ENCODE results near the gene CHMP2B.

The CHMP2B gene

DNA sequence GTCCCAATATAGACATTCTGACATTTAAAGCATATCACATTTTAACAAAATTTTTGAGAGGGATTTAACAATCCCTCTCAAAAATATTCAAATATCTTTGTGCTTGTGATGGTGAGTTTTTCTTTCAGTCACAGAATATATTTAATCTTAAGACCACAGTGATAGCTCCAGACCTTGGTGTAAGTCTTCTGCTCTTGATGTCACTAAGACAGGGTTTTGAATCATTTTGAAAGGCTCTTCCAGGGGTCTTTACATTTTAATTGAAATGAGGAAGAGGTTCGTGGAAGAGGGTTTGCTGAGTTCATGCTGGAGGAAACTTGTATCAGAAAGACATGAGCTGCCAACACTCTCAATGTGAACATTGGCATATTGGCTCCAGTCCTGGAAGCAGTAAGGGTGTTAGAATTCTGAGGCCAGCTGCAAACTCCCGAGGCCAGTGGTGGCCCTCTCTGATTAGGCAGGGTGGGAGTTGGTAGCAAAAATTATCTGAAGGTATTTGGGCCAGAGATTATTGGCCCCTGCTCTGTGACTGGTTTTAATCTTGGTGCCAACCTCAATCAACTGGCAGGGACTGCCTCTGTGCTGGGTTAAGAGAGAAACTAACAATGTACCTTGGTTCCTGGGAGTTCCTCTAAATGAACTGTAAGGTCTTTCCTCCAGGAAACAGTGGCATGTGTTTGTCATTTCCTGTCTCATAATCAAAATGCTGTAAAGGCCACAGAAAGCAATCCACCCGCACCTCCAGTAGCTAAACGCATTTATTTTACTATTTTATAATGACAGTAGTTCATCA is 44.0 kb downstream of the CHMP2B start:
- Histone ChIP-seq H3K4me1 (ENCODE audit: insufficient read depth, poor library complexity, severe bottlenecking) (no peaks in the 10 kb centered on the region), H3K36me3 (ENCODE audit: low read depth) (no peaks in the 10 kb centered on the region), H3K27ac (ENCODE audit: poor library complexity, severe bottlenecking) (no peak overlapping the region), H3K27me3 (ENCODE audit: insufficient read depth, poor library complexity, severe bottlenecking) (no peaks in the 10 kb centered on the region), H3K4me3 (ENCODE audit: severe bottlenecking) (no peak overlapping the region), H3K9me3 (ENCODE audit: severe bottlenecking) (no peaks in the 10 kb centered on the region)
- TF ChIP-seq, protein P1, sequence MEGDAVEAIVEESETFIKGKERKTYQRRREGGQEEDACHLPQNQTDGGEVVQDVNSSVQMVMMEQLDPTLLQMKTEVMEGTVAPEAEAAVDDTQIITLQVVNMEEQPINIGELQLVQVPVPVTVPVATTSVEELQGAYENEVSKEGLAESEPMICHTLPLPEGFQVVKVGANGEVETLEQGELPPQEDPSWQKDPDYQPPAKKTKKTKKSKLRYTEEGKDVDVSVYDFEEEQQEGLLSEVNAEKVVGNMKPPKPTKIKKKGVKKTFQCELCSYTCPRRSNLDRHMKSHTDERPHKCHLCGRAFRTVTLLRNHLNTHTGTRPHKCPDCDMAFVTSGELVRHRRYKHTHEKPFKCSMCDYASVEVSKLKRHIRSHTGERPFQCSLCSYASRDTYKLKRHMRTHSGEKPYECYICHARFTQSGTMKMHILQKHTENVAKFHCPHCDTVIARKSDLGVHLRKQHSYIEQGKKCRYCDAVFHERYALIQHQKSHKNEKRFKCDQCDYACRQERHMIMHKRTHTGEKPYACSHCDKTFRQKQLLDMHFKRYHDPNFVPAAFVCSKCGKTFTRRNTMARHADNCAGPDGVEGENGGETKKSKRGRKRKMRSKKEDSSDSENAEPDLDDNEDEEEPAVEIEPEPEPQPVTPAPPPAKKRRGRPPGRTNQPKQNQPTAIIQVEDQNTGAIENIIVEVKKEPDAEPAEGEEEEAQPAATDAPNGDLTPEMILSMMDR (IDR thresholded peaks at IDR 0.05; ENCODE audit: poor library complexity, severe bottlenecking), result no peak
- ATAC-seq (ENCODE audit: low read depth) (no peak), DNase-seq (ENCODE audit: low spot score) (no peak)

DNA sequence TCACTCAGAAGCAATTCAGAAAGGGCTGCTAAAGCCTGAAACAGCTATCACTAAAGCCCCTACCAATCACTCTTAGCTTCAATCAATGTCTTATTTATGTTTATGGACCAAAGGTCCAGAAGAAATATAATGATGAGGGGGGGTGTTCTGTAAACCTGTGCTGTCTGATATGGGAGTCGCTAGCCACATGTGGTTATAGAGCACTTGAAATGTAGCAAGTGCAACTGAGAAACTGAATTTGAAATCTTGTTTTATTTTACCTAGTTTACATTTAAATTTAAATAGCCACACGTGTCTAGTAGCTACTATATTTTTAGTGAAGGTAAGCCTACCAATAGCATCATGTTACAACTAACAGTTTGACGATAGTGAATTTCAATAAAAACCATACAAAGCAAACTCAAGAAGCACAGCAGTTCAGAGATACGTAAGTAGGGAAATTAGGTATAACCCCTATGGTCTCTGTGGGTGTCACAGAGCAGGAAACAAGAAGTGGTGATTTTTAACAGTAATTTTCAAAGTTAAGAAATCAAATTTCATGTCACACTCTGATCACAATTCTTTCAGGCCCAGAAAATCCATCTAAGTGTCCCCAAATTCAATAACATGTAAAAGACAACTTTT is 45.7 kb downstream of the CHMP2B start:
- no peak overlapping the region for H3K4me3 ChIP-seq (ENCODE audit: severe bottlenecking)
- no peaks in the 10 kb centered on the region for H3K9me3 ChIP-seq (ENCODE audit: severe bottlenecking)
- no peaks in the 10 kb centered on the region for H3K27me3 ChIP-seq (ENCODE audit: insufficient read depth, poor library complexity, severe bottlenecking)
- no peaks in the 10 kb centered on the region for H3K36me3 ChIP-seq (ENCODE audit: low read depth)
- TF ChIP-seq, protein P1 (IDR thresholded peaks at IDR 0.05; ENCODE audit: poor library complexity, severe bottlenecking), result no peak
- H3K27ac ChIP-seq (ENCODE audit: poor library complexity, severe bottlenecking), result no peak overlapping the region
- DNase-seq (ENCODE audit: low spot score) (no peak), ATAC-seq (ENCODE audit: low read depth) (no peak)
- no peaks in the 10 kb centered on the region for H3K4me1 ChIP-seq (ENCODE audit: insufficient read depth, poor library complexity, severe bottlenecking)

GRCh38 chr3:87276484-87276883 is 49.4 kb downstream of the CHMP2B start, which contains the start of gene POU1F1:
Gene POU1F1 (minus strand): TSS chr3:87276584. CDS start chr3:87276462, 122 bp downstream.
- H3K4me3 ChIP-seq (ENCODE audit: severe bottlenecking), result no peak within 1 kb of the TSS
- TF ChIP-seq, protein P1 (IDR thresholded peaks at IDR 0.05; ENCODE audit: poor library complexity, severe bottlenecking), result no peak
- H3K27me3 ChIP-seq (ENCODE audit: insufficient read depth, poor library complexity, severe bottlenecking), result no peaks in the 10 kb centered on the region
- H3K27ac ChIP-seq (ENCODE audit: poor library complexity, severe bottlenecking), result no peak within 1 kb of the TSS
- no peak for ATAC-seq (ENCODE audit: low read depth)
- no peaks in the 10 kb centered on the region for H3K4me1 ChIP-seq (ENCODE audit: insufficient read depth, poor library complexity, severe bottlenecking)
- DNase-seq (ENCODE audit: low spot score), result no peak
- no peaks in the 10 kb centered on the region for H3K9me3 ChIP-seq (ENCODE audit: severe bottlenecking)
- H3K36me3 ChIP-seq (ENCODE audit: low read depth), result no peaks in the 10 kb centered on the region

- H3K4me1 ChIP-seq (ENCODE audit: insufficient read depth, poor library complexity, severe bottlenecking), result no peaks in the 10 kb centered on the region
- TF ChIP-seq, protein P1 (IDR thresholded peaks at IDR 0.05; ENCODE audit: poor library complexity, severe bottlenecking), result no peak
- H3K9me3 ChIP-seq (ENCODE audit: severe bottlenecking), result no peaks in the 10 kb centered on the region
- no peaks in the 10 kb centered on the region for H3K27me3 ChIP-seq (ENCODE audit: insufficient read depth, poor library complexity, severe bottlenecking)
- no peak overlapping the region for H3K4me3 ChIP-seq (ENCODE audit: severe bottlenecking)
- no peaks in the 10 kb centered on the region for H3K36me3 ChIP-seq (ENCODE audit: low read depth)
- DNase-seq (ENCODE audit: low spot score) (no peak), ATAC-seq (ENCODE audit: low read depth) (peak; percentile 64; the same call in 1 of the 3 replicates)
- no peak overlapping the region for H3K27ac ChIP-seq (ENCODE audit: poor library complexity, severe bottlenecking)
Observed at GRCh38 chr3:87287011-87287410, 59.9 kb downstream of the CHMP2B start.

GRCh38 chr3:87288446-87288845 is 61.3 kb downstream of the CHMP2B start:
- H3K27me3 ChIP-seq (ENCODE audit: insufficient read depth, poor library complexity, severe bottlenecking), result no peaks in the 10 kb centered on the region
- H3K36me3 ChIP-seq (ENCODE audit: low read depth), result no peaks in the 10 kb centered on the region
- no peaks in the 10 kb centered on the region for H3K9me3 ChIP-seq (ENCODE audit: severe bottlenecking)
- no peaks in the 10 kb centered on the region for H3K4me1 ChIP-seq (ENCODE audit: insufficient read depth, poor library complexity, severe bottlenecking)
- no peak for ATAC-seq (ENCODE audit: low read depth)
- no peak overlapping the region for H3K27ac ChIP-seq (ENCODE audit: poor library complexity, severe bottlenecking)
- TF ChIP-seq, protein P1 (IDR thresholded peaks at IDR 0.05; ENCODE audit: poor library complexity, severe bottlenecking), result no peak
- no peak overlapping the region for H3K4me3 ChIP-seq (ENCODE audit: severe bottlenecking)
- DNase-seq (ENCODE audit: low spot score), result no peak

Measured in RWPE2 (cell line).